Natural killer cell (primary cell): ENCODE data around the gene FAAP24. TPM values are rescaled to one million over a fixed set of nuclear protein-coding genes. Genes with fewer than 3 reads are reported as not detected.
"Not testable (repeated sequence)": the region's sequence is repeated elsewhere in the genome, so short reads cannot be mapped to it uniquely, and the experiment has no call there.

Experiments used
- ATAC-seq, 3 donors: fragments of 150-1000 bp in 2 of 3; fragments of 200-7000 bp in 1 of 3; cut with Tn5 transposase; 1 replicate in 1 of 3; 2 replicates in 2 of 3; pipeline ENCODE4 v1.10.0; 2021; ENCODE audit warnings: mild to moderate bottlenecking in 2 of 3, moderate library complexity in 2 of 3
- DNase-seq, 2 donors: peaks; one replicate each; pipeline versions ENCODE4 v3.0.0 to v3.0.0-alpha.2; 2013 to 2021; ENCODE audit warnings: mixed read lengths in 1 of 2
- H3K27ac ChIP-seq: one replicate; pipeline ENCODE4 v1.5.1; 2013; ENCODE audit warnings: mild to moderate bottlenecking, low read length
- H3K27me3 ChIP-seq: one replicate; pipeline ENCODE4 v1.6.1; 2013; ENCODE audit warnings: low read length; ENCODE audit not compliant: control insufficient read depth, insufficient read depth
- H3K36me3 ChIP-seq: one replicate; pipeline ENCODE4 v1.6.1; 2013; ENCODE audit warnings: low read length; ENCODE audit not compliant: control insufficient read depth, insufficient read depth
- H3K4me1 ChIP-seq: one replicate; pipeline ENCODE4 v1.6.1; 2013; ENCODE audit warnings: low read length; ENCODE audit not compliant: control insufficient read depth, insufficient read depth
- H3K4me3 ChIP-seq: one replicate; pipeline ENCODE4 v1.5.1; 2013; ENCODE audit warnings: low read length
- H3K9me3 ChIP-seq: one replicate; pipeline ENCODE4 v1.6.1; 2013; ENCODE audit warnings: low read length; ENCODE audit not compliant: control insufficient read depth, insufficient read depth
- H3K27ac Mint-ChIP-seq, 2 donors: one replicate each; pipeline ENCODE4 v1.8.0; 2022; ENCODE audit warnings: mild to moderate bottlenecking in 2 of 2, mixed read lengths in 2 of 2, moderate library complexity in 1 of 2
- H3K27me3 Mint-ChIP-seq, 2 donors: one replicate each; pipeline ENCODE4 v1.8.0; 2022; ENCODE audit warnings: low read depth in 2 of 2, mixed read lengths in 2 of 2
- H3K36me3 Mint-ChIP-seq: one replicate; pipeline ENCODE4 v1.8.0; 2022; ENCODE audit warnings: mixed read lengths
- H3K4me1 Mint-ChIP-seq, 2 donors: one replicate each; pipeline ENCODE4 v1.8.0; 2022; ENCODE audit warnings: mixed read lengths in 2 of 2
- H3K4me3 Mint-ChIP-seq: one replicate; pipeline ENCODE4 v1.8.0; 2022; ENCODE audit warnings: mild to moderate bottlenecking, moderate library complexity, mixed read lengths
- H3K9me3 Mint-ChIP-seq, 2 donors: one replicate each; pipeline ENCODE4 v1.8.0; 2022; ENCODE audit warnings: mixed read lengths in 2 of 2
- CTCF ChIP-seq: fragments of 200-600 bp; IDR thresholded peaks from one replicate; pipeline ENCODE4 v1.8.0; 2022; ENCODE audit warnings: antibody characterized with exemption
- WGBS: methylation state at CpG from one replicate; pipeline ENCODE4 v1.1.7; 2013; ENCODE audit warnings: missing lambda C conversion rate; ENCODE audit not compliant: insufficient coverage; 5-methylcytosine and 5-hydroxymethylcytosine counted together
- intact Hi-C: fragments of 100-400 bp; cut with micrococcal nuclease; formaldehyde crosslinking; loops from one replicate; pipeline ENCODE4 v1.14.2; 2022
- total RNA-seq, 4 donors: library from RNA; stranded (reverse); fragments of 120-200 nt in 1 of 4; gene quantifications; one replicate each; pipeline versions ENCODE4 v1.2.3 to v1.2.4, GENCODE V29; 2013 to 2022

FAAP24 gene
- total RNA-seq, 3 donors from 2014 or later (not counting 1 experiment from before 2014, with no cell fraction given): 1.8 to 4.1 (median 2.3) TPM

- DNase-seq (peak; percentile 45 to 80), ATAC-seq (no peak)
- H3K9me3 Mint-ChIP-seq: no peaks in the 10 kb centered on the region
- Histone ChIP-seq H3K36me3 (no peaks in the 10 kb centered on the region), H3K27ac (no peak overlapping the region), H3K4me3 (no peak overlapping the region), H3K27me3 (no peaks in the 10 kb centered on the region), H3K9me3 (no peaks in the 10 kb centered on the region), H3K4me1 (peaks cover 9% of the 10 kb centered on the region)
- H3K27ac Mint-ChIP-seq: peak overlapping the region in 1 of 2 donors; percentile 41
- H3K4me1 Mint-ChIP-seq: peaks cover 0 to 10% of the 10 kb centered on the region in 2 donors
- WGBS: 51% methylated on average over 14 of the region's 14 CpGs
- intact Hi-C loops: loop anchor here (10.0 kb wide), 1 partner anchor 148 kb away; no protein-coding TSS in a partner anchor
- TF ChIP-seq CTCF: peak; percentile 63
- no peaks in the 10 kb centered on the region for H3K36me3 Mint-ChIP-seq
- no peak overlapping the region for H3K4me3 Mint-ChIP-seq
- H3K27me3 Mint-ChIP-seq: no peaks in the 10 kb centered on the region
These were observed 4.3 kb downstream of the FAAP24 start for GRCh38 chr19:32976223-32976805.

GRCh38 chr19:32977280-32977679 is 5.2 kb downstream of the FAAP24 start:
- no peaks in the 10 kb centered on the region for H3K9me3 ChIP-seq
- H3K27me3 Mint-ChIP-seq: no peaks in the 10 kb centered on the region
- peaks cover 0 to 1% of the 10 kb centered on the region in 2 donors for H3K4me1 Mint-ChIP-seq
- no peak overlapping the region for H3K4me3 ChIP-seq
- ATAC-seq (no peak), DNase-seq (no peak)
- intact Hi-C loops: loop anchor here (10.0 kb wide), 1 partner anchor 148 kb away; no protein-coding TSS in a partner anchor
- H3K4me3 Mint-ChIP-seq: no peak overlapping the region
- no peak for TF ChIP-seq CTCF
- H3K9me3 Mint-ChIP-seq: no peaks in the 10 kb centered on the region
- peaks cover 4% of the 10 kb centered on the region for H3K4me1 ChIP-seq
- WGBS: 96% methylated on average over 7 of the region's 7 CpGs
- H3K27ac ChIP-seq: no peak overlapping the region
- H3K27me3 ChIP-seq: no peaks in the 10 kb centered on the region
- no peak overlapping the region for H3K27ac Mint-ChIP-seq
- no peaks in the 10 kb centered on the region for H3K36me3 ChIP-seq
- no peaks in the 10 kb centered on the region for H3K36me3 Mint-ChIP-seq

DNA sequence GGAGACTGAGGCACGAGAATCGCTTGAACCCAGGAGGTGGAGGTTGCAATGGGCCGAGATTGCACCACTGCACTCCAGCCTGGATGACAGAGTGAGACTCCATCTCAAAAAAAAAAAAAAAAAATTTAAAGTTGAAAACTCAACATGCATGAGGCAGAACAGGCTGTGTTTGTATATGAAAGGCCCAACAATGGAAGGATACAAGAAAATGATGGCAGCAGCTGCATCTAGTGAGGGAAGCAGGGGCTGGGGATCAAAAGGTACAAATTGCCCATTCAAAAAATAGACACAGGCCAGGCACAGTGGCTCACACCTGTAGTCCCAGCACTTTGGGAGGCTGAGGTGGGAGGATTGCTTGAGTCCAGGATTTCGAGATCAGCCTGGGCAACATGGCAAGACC is 5.8 kb downstream of the FAAP24 start:
- not testable (repeated sequence) for H3K27me3 Mint-ChIP-seq, H3K27ac ChIP-seq, H3K27me3 ChIP-seq, H3K4me1 ChIP-seq, H3K4me1 Mint-ChIP-seq, H3K4me3 Mint-ChIP-seq, DNase-seq, ATAC-seq, H3K36me3 ChIP-seq, H3K9me3 Mint-ChIP-seq, H3K9me3 ChIP-seq, H3K4me3 ChIP-seq, H3K27ac Mint-ChIP-seq, H3K36me3 Mint-ChIP-seq
- intact Hi-C loops: loop anchor here (10.0 kb wide), 1 partner anchor 147 kb away; no protein-coding TSS in a partner anchor
- 100% methylated on average over 2 of the region's 4 CpGs for WGBS

DNA sequence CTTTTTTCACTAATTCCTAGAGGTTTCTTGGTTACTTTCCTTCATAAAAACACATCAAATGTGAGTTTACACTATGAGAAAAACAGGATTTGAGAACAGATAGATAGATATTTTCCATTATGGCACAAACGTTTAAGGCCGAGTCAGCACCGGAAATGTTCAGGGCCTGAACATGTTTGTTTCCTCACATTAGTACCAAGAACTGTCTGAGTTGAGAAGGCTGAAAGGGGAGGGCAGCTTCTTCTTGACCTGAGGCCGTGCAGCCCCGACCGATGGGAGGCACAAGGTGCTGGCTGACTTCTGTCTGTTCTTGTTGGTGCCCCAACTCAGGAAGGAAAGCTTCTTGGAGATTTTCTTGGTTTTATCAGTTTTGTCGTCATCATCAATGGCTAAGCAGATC is 7.8 kb downstream of the FAAP24 start:
- not testable (repeated sequence) for H3K27ac Mint-ChIP-seq, H3K27me3 ChIP-seq, H3K4me3 Mint-ChIP-seq, H3K4me1 Mint-ChIP-seq, H3K4me3 ChIP-seq, H3K36me3 ChIP-seq, ATAC-seq, H3K9me3 Mint-ChIP-seq, H3K36me3 Mint-ChIP-seq, H3K4me1 ChIP-seq, H3K27me3 Mint-ChIP-seq, H3K9me3 ChIP-seq, H3K27ac ChIP-seq, DNase-seq
- intact Hi-C loops: loop anchor here (10.0 kb wide), 1 partner anchor 145 kb away; no protein-coding TSS in a partner anchor
- WGBS: 98% methylated on average over 4 of the region's 7 CpGs

DNA sequence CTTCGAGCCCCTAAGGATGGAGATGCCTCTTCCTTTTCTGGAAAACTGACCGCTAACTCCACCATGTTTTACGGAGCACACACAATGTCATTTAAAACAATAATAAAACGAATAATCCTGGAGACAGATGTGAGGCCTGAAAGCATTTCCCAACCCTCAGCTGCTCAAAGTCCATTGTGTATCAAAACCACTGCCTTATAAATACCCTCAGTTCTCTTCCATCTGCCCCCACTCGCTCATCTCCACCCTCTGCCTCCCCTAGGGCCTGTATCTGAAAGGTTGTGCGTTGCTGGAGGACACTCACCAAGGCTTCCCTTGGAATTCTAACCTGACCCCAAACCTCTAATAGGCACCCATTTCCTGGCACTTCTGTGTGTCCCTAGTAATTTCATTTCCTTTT is 10.4 kb downstream of the FAAP24 start:
- H3K36me3 Mint-ChIP-seq, intact Hi-C loops, DNase-seq, H3K27me3 Mint-ChIP-seq, H3K36me3 ChIP-seq, H3K4me3 ChIP-seq, H3K27ac ChIP-seq, H3K4me1 Mint-ChIP-seq, H3K27ac Mint-ChIP-seq, H3K9me3 ChIP-seq, ATAC-seq, H3K4me1 ChIP-seq, H3K4me3 Mint-ChIP-seq, H3K27me3 ChIP-seq, H3K9me3 Mint-ChIP-seq: not testable (repeated sequence)
- WGBS: 96% methylated on average over 5 of the region's 6 CpGs

DNA sequence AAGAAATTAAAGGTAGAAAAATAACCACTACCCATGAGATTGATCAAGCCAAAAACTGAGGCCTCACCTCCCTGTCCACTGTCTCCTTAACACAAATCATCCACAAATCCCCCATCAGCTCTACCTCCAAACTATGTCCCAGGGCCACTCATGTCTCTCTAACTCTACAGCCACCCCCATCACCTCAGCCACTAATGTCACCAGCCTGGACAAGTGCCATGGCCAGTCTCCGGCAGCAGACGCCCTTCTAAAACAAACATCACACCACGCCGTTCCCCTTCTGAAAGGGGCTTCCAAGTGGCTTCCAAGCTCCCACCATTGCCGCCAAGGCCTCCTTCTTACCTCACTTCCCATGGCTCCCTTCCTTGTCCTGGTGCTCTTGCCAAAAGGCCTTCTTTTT is 16.2 kb downstream of the FAAP24 start:
- ATAC-seq, intact Hi-C loops, H3K36me3 Mint-ChIP-seq, H3K4me3 ChIP-seq, H3K36me3 ChIP-seq, H3K9me3 Mint-ChIP-seq, DNase-seq, H3K9me3 ChIP-seq, H3K4me3 Mint-ChIP-seq, H3K27ac ChIP-seq, H3K27ac Mint-ChIP-seq, H3K27me3 ChIP-seq, H3K4me1 ChIP-seq, H3K4me1 Mint-ChIP-seq, H3K27me3 Mint-ChIP-seq: not testable (repeated sequence)
- 95% methylated on average over 5 of the region's 5 CpGs for WGBS
